NB4 (cell line): ENCODE measurements around the gene DUOXA2.

Source experiments
- DNase-seq: peaks from one replicate; pipeline ENCODE4 v3.0.0; 2010; ENCODE audit warnings: low read depth
- H3K4me3 ChIP-seq: one replicate; pipeline ENCODE4 v1.5.1; 2011; ENCODE audit warnings: mild to moderate bottlenecking, low read depth, low read length, moderate library complexity
- CTCF ChIP-seq: IDR thresholded peaks from one replicate; pipeline ENCODE4 v1.5.1; 2012; ENCODE audit warnings: low read depth, low read length
- POLR2A ChIP-seq: IDR thresholded peaks from 2 replicates; pipeline ENCODE4 v1.6.1; 2011; ENCODE audit warnings: mild to moderate bottlenecking; ENCODE audit not compliant: insufficient read length; ENCODE audit errors: extremely low read depth
- TF ChIP-seq, protein P1 (sequence below): IDR thresholded peaks from 2 replicates; pipeline ENCODE4 v1.6.1; 2011; ENCODE audit warnings: low read depth, low read length

The DUOXA2 gene

DNA sequence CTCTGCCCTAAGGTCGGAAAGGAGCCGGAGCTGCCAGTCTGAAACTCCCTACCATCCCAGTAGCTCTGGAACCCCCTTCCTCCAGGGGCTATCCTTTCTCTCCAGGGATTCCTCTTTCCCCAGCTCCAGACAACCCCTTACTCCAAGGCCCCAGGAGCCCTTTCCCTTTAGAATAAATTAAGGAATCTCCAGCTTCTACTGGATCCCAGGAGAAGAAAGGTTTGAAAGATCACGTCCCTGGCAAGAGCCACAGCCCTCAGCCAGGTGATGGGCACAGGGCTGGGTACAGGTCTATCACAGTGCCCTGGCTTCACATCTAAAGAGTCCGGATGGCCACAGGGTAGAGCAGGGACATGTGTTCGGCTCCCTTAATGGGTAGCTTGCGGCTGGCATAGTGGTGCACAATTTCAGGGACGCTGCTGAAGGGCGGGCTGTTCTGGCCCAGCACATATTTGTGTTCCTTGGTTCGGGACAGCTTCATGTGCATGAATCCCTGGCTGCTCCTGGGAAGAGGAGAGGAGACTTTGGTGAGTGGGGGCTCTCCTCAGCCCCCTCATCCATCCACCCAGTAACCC lies 53.6 kb downstream of the DUOXA2 start:
- H3K4me3 ChIP-seq: peak overlapping the region; percentile 1
- TF ChIP-seq POLR2A (no peak), CTCF (no peak)
- TF ChIP-seq, protein P1, sequence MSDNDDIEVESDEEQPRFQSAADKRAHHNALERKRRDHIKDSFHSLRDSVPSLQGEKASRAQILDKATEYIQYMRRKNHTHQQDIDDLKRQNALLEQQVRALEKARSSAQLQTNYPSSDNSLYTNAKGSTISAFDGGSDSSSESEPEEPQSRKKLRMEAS: no peak
- no peak for DNase-seq
